ENCODE measurements around the gene ZNF296.
A peak's percentile ranks its signal among the peaks of the same experiment; 100 is the strongest.
"Not testable (repeated sequence)": the region's sequence is repeated elsewhere in the genome, so short reads cannot be mapped to it uniquely, and the experiment has no call there.

Gene ZNF296

GRCh38 chr19:45076029-45076850 lies at the start of gene ZNF296:
Gene ZNF296, minus strand, starts transcription at chr19:45076478. Its CDS starts 105 bp downstream, at chr19:45076373.
- peak; percentile 74 for DNase-seq (ENCODE audit: low read depth)

DNA sequence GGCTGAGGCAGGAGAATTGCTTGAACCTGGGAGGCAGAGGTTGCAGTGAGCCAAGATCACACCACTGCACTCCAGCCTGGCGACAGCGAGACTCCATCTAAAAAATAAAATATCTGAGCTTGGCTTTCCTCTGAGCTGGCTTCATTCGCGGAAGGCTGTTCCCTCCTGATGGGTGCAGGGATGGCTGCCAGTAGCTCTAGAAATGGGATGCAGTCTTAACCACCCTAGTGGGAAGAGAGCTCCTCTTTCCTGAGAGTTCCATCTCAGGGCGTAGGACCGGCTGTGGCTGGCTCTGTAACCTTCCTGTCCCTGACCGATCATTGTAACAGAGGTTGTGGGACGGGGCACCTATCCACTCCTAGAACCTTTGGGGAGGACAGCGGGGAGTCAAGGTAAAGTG lies 49.1 kb upstream of the ZNF296 start:
- DNase-seq (ENCODE audit: low read depth), result no peak

DNA sequence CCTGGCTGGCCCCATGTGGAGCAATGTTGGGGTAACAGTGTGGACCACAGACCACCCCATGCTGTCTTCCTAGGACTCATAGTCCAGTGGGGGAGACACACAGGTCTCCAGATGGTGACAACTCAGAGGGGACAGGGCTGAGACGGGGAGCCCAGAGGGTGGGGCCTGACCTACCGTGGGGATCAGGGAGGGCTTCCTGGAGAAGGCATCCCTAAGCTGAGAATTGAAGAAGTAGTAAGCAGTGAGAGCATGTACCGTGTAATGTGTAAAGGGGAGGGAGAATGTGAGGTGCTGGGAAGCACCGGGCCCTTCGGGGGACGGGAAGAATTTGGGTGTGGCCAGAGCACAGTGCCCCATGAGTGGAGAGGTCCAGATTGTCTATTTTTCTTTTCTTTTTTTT lies 47.7 kb upstream of the ZNF296 start:
- DNase-seq (ENCODE audit: low read depth), result no peak

- DNase-seq (ENCODE audit: low read depth), result no peak
Measured at GRCh38 chr19:45123440-45123850, 47.2 kb upstream of the ZNF296 start.

- DNase-seq (ENCODE audit: low read depth), result no peak
Measured at GRCh38 chr19:45122832-45123231, 46.6 kb upstream of the ZNF296 start.

DNA sequence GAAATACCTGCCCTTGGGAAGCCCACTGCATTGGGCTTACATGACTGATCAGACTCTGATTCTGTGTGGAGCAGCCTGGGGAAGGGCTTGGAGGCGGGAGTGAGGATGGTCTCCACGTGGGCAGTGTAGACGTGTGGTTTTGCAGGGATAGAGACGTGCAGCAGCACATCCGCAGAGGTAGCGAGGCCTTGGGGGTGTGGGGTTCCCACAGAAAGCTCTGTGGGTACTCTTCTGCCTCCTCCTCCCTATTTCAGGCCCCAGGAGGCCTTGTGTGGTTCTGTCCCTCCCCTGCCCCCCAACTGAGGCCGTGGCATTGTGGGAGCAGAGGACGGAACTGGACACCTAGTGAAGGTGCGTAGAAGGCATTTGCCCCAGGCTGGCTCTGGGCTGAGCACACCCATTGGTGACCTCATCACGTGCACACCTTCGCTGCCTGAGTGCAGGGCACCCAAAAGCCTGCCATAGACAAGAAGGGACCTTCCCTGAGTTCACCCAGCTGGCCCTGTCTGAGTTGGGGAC lies 45.6 kb upstream of the ZNF296 start:
- DNase-seq (ENCODE audit: low read depth), result no peak

DNA sequence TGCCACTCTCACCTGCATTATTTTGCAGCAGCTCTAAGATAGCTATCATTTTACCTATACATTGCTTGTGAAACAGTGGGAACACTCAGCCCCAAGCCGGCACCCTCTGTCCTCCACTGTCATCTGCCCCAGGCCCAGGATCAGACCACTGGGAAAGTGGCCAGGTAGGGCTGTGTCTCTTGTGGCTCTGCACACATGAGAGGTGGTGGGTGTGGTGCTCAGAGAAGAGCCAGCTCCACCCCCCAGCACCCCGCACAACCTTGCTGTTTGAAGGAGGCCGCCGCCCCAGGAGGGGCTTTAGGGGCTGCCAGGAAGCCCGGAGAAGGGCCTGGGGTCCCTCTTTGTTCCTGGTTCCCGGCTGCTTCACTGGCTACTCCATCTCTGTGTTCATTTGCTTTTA lies 43.3 kb upstream of the ZNF296 start:
- DNase-seq (ENCODE audit: low read depth), result no peak

DNA sequence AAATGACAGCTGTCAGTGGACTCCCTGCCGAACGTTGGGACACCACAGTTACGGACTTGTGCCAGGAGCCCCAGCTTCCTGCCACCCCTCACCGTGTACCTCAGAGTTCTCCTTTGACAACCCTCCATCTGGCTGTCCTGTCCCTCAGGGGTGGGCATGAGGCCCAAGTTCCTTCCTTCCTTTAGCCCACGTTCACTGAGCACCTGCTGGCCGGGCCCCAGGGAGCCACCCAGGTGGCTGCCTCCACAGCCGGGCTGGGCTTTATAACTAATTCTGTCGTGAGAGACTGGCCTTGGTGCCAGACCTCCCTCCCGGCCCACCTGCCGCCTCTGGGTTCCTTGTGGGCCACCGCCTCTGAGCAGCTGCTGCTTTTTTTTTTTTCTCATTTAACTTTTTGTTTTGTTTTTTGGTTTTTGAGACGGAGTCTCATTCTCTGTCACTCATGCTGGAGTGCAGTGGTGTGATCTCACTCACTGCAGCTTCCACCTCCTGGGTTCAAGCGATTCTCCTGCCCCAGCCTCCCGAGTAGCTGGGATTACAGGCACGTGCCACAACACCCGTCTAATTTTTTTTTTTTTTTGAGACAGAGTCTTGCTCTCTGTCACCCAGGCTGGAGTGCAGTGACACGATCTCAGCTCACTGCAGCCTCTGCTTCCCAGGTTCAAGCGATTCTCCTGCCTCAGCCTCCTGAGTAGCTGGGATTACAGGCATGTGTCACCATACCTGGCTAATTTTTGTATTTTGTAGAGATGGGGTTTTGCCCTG lies 42.5 kb upstream of the ZNF296 start:
- not testable (repeated sequence) for DNase-seq (ENCODE audit: low read depth)

- DNase-seq (ENCODE audit: low read depth), result no peak
Measured at GRCh38 chr19:45118106-45118505, 41.8 kb upstream of the ZNF296 start.

DNA sequence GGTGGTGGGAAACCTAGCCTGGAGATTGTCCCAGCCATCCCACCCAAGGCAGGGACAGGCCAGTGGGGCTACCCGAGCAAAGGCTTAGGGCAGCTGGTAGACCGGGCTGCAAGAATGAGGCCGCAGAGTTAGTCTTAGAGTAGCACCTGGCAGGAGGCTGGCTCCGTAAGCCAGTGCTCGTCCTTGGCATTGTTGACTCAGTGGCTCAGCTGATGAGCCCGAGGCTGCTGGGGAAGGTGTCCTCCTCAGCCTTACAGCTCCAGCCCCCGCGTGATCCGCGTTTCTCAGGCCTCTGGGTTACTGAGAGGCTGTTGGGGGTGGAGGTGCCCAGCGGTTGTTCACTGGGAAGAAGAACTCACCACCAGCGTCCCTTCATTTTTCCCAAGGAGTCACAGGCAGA lies 41.4 kb upstream of the ZNF296 start:
- no peak for DNase-seq (ENCODE audit: low read depth)

GRCh38 chr19:45117167-45117594 lies 40.9 kb upstream of the ZNF296 start:
- DNase-seq (ENCODE audit: low read depth), result peak; percentile 40

- no peak for DNase-seq (ENCODE audit: low read depth)
Measured at GRCh38 chr19:45115809-45116615, 39.7 kb upstream of the ZNF296 start.

GRCh38 chr19:45114116-45114515 lies 37.8 kb upstream of the ZNF296 start:
- no peak for DNase-seq (ENCODE audit: low read depth)

DNA sequence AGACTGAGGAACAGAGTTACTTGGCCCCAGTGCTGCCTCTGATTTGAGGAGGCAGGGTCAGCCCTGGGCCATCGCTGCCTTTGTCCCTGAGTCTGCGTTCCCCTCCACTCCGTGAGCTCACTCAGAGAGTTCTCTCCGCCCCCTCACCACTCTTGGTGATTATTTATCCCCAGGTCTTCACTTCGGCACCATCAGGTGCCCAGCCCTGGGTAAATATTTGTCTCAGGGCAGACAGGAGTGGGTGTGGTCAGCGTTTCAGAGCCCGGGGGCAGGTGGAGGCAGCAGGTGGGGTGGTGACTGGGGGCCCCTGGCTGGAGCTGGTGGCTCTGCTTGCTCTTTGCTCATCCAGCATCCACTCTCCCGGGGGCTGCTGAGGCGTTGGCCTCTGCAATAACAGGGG lies 37.4 kb upstream of the ZNF296 start:
- no peak for DNase-seq (ENCODE audit: low read depth)

DNA sequence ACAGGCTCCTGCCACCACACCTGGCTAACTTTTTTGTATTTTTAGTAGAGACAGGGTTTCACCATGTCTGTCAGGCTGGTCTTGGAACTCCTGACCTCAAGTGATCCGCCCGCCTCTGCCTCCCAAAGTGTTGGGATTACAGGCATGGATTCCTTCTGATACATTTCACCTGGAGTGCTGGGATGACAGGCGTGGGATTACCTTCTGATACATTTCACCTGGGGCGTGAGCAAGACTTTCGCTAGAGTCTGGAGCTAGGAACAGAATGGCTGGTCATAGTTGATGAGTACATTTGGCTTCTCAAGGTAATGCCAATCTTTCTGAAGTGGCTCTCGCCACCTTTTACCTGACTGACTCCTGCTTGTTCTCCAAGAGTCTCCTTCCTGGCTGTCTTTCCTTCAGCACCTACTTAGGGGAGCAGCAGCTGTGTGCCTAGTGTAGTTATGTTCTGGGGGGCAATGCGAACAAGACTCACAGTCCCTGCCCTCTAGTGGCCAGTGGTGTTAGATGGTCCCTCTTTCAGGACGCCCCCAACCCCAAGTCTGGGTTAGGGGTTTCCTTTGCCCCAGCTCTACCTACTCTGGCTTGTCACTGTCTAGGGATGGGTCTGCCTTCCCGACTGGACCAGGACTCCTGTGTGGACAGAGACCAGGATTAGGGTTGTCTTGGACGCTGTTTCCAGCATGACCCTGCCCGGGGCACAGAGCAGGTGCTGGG lies 36.0 kb upstream of the ZNF296 start:
- DNase-seq (ENCODE audit: low read depth), result no peak

DNA sequence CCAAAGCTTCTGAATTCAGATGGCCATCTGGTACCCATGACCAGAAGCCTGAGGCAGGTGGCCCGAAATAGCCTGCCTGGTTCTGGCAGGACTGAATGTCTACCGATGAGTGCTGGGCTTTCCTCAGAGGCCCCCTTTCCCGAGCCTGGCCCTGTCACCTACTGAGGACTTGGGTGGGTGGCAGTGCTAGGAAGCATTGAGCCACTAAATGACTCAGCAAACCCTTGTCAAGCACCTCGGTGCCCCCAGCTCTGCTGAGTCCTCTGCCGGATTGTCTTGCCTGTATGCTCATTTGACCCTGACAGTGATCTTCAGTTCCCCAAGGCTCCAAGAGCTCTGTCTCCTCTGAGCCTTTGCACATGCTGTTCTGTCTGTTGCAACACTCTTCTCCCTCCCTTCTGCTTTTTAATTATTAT lies 34.6 kb upstream of the ZNF296 start:
- DNase-seq (ENCODE audit: low read depth), result no peak

DNA sequence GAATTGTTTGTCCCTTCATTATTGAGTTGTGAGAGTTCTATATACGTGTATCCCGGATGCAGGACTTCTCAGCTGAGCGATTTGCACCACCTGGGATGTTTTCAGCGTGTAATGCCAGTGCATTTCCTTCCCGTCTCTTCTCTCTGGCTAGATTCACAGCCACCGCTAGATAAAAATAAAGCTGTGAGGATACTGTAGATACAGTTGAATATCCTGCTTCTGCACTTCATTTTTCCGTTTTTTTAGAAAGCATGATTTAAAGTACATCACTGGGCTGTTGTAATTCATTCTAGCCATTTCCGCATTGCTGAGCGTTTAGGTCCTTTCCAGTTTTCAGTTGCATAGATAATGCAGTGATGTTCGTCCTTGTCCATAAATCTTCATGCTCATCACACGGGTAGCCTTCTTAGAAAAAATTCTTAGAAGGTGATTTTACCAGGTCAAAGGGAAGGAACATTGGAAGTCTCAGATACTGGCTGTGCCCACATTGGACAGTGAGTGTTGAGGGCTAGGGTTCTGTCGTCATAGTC lies 31.4 kb upstream of the ZNF296 start:
- no peak for DNase-seq (ENCODE audit: low read depth)

- not testable (repeated sequence) for DNase-seq (ENCODE audit: low read depth)
Measured at GRCh38 chr19:45106363-45106762, 30.1 kb upstream of the ZNF296 start.

DNA sequence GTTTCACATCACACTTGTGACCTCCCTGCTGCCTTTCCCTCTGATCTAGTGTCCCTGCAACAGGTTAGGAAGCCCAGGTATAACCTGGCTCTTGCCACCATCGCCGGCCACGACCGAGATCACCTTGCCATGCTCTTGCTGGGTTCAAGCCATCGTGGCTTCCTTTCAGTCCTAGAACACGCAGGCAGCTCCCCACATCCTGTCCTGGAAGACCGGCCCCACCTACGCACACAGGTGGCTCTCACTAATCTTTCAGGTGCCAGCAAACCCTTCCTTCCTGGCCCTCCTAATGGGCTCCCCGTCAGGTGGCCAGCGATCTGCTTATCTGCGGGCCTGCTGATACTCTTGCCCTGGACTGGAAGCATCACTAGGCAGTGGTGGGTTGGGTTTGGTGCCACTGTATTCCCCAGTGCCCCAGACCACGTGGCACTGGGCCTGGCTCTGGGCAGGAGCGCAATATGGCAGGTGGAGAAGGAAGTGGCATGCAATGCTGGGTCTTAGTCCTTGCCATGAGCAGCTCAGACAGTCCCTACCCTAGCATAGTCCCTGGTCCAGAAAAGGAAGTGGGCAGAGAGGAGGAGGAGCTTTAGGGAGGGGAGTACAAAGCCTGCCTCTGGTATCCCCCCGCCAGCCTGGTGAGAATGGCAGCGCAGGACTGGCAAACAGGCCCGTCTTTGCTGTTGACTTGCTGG lies 28.5 kb upstream of the ZNF296 start:
- no peak for DNase-seq (ENCODE audit: low read depth)

DNA sequence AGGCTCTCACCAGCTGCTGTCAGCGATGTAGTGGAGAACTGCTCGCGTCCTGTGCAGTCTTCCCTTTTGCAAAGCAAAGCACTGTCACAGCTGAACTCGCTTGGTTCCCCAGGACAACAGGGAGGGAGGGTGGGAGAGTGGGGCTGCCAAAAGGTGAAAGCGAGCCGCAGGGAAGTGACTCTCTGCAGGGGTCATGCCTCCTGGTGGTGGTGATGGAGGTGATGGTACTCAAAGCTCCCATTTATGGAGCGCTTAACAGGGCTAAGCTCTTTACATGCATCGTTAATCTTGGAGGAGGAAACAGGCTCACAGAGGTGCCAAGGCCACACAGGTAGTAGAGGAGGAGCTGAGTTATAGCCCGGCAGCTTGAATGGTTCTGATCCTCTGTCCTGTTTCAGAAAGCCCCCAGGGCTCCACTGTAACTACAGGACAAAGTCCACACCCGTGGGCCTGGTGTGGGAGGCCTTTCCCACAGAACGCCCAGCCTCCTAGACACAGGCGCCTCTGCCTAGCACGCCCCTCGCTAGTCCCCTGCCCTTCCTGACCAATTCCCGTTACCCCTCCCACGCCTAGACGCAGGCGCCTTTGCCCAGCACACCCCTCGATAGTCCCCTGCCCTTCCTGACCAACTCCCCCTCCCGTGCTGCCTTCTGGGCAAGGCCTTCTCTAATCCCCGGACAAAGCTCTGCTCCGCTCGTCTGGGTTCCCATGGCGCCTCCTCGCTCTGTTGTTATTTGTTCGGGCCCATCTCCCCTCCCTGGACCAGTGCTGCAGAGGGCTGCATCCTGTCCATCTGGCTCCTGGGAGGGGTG lies 27.4 kb upstream of the ZNF296 start:
- no peak for DNase-seq (ENCODE audit: low read depth)
